ENCODE results near the gene ITPK1.
A peak's percentile ranks its signal among the peaks of the same experiment; 100 is the strongest.

Gene ITPK1

DNA sequence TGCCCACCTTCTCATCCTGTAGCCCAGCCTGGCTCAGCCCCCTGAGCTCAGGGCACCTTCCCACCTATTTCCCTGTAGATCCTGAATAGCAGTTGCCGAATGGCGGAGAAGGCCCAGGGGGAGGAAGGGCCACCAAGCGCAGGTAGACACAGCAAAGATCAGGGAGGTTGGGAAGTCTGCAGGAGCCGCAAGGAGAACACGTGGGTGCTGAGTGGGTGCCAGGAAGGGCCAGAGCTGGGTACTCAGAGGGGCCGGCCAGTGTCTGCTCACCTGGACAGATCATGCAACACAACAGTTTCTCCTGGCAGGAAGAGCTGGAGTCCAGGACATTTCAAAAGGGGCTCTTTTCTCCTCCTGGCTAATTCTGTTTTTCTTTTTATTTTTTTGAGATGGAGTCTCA lies 162.2 kb downstream of the ITPK1 start:
- TF ChIP-seq CREB1 (IDR thresholded peaks at IDR 0.05; ENCODE audit: low read depth) (no peak), FOXM1 (IDR thresholded peaks at IDR 0.05; ENCODE audit: borderline replicate concordance, low read depth) (no peak), EP300 (IDR thresholded peaks at IDR 0.05; ENCODE audit: borderline replicate concordance) (no peak), TCF12 (IDR thresholded peaks at IDR 0.05; ENCODE audit: low read depth) (no peak), EGR1 (IDR thresholded peaks at IDR 0.05) (no peak), TEAD4 (IDR thresholded peaks at IDR 0.05) (no peak), ZBTB7A (IDR thresholded peaks at IDR 0.05; ENCODE audit: low read depth) (no peak), NFIC (IDR thresholded peaks at IDR 0.05) (no peak), CEBPB (IDR thresholded peaks at IDR 0.05) (no peak), YY1 (IDR thresholded peaks at IDR 0.05; ENCODE audit: low read depth) (no peak), TAF1 (IDR thresholded peaks at IDR 0.05; ENCODE audit: low read depth) (no peak), RAD21 (IDR thresholded peaks at IDR 0.05; ENCODE audit: low read depth) (no peak)
- TF ChIP-seq, protein P1, sequence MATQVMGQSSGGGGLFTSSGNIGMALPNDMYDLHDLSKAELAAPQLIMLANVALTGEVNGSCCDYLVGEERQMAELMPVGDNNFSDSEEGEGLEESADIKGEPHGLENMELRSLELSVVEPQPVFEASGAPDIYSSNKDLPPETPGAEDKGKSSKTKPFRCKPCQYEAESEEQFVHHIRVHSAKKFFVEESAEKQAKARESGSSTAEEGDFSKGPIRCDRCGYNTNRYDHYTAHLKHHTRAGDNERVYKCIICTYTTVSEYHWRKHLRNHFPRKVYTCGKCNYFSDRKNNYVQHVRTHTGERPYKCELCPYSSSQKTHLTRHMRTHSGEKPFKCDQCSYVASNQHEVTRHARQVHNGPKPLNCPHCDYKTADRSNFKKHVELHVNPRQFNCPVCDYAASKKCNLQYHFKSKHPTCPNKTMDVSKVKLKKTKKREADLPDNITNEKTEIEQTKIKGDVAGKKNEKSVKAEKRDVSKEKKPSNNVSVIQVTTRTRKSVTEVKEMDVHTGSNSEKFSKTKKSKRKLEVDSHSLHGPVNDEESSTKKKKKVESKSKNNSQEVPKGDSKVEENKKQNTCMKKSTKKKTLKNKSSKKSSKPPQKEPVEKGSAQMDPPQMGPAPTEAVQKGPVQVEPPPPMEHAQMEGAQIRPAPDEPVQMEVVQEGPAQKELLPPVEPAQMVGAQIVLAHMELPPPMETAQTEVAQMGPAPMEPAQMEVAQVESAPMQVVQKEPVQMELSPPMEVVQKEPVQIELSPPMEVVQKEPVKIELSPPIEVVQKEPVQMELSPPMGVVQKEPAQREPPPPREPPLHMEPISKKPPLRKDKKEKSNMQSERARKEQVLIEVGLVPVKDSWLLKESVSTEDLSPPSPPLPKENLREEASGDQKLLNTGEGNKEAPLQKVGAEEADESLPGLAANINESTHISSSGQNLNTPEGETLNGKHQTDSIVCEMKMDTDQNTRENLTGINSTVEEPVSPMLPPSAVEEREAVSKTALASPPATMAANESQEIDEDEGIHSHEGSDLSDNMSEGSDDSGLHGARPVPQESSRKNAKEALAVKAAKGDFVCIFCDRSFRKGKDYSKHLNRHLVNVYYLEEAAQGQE (IDR thresholded peaks at IDR 0.05; ENCODE audit: low read depth): no peak
- TF ChIP-seq, protein P2, sequence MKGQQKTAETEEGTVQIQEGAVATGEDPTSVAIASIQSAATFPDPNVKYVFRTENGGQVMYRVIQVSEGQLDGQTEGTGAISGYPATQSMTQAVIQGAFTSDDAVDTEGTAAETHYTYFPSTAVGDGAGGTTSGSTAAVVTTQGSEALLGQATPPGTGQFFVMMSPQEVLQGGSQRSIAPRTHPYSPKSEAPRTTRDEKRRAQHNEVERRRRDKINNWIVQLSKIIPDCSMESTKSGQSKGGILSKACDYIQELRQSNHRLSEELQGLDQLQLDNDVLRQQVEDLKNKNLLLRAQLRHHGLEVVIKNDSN (IDR thresholded peaks at IDR 0.05): no peak
- TF ChIP-seq, protein P3, sequence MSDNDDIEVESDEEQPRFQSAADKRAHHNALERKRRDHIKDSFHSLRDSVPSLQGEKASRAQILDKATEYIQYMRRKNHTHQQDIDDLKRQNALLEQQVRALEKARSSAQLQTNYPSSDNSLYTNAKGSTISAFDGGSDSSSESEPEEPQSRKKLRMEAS (IDR thresholded peaks at IDR 0.05): no peak

DNA sequence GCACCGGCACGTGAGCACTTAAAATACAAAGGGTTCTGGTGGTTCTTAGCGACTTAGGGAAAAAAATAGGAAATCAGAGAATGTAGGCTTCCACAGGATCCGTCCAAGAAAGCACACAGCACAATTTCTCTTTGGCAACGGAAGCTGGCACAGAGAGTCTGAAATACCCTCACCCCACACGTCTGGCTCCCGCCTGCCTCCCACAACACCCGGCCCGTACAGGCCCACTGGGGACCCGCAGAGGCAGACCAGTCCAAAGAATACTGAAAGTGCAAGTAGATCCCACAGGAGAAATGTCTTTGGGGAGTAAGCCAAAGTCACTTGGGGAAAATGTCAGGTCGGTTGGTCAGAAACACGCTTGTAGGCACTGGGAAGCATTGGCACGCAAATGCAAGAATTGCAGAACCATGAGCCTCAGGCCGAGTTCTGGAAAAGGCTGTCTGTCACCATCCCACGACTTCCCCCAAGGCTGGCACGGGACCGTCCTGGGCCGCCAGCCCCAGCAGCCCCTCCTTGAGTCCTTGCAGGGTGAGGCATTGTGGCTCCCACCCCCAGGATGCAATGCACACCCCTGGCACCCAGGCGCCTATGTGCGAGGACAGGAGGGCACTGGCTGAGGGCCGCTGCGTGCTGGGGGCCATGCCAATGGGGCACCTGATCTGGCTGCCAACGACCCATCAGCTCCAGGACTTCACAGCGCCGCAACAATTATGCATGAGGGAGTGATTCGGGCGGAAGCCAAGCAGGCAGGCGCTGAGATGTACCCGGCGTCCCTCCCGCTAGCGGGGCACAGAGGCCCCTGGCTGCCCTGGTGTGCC lies 163.0 kb downstream of the ITPK1 start:
- TF ChIP-seq ZBTB7A (IDR thresholded peaks at IDR 0.05; ENCODE audit: low read depth) (no peak), EP300 (IDR thresholded peaks at IDR 0.05; ENCODE audit: borderline replicate concordance) (no peak), YY1 (IDR thresholded peaks at IDR 0.05; ENCODE audit: low read depth) (no peak), FOXM1 (IDR thresholded peaks at IDR 0.05; ENCODE audit: borderline replicate concordance, low read depth) (no peak), CEBPB (IDR thresholded peaks at IDR 0.05) (no peak)
- TF ChIP-seq, protein P2 (IDR thresholded peaks at IDR 0.05): no peak

DNA sequence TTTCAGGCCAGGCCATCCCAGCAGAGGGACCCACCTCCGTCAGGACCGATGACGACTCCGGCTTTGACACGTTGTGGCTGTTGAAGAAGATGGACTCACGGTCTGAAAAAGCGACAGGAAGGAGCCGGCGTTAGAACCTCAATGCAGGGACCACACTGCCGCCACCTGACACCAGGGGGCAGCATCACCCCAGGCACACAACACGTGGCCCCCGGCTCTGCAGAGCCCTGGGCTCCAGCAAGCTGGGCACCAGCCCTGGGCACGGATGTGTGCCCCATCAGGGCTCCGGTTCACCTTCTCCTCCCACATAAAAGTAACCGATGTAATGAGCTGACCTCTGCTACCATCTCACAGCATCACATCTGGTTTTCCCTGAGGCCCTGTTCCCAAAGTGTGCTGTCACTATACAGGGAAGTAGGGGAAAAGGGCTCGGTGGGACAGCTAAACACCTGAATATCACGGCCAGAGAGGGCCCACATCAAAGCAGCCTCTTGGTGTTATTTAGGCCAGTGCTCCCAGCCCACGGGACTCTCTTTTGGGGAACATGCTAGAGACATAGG lies 163.7 kb downstream of the ITPK1 start:
- TF ChIP-seq CEBPB (IDR thresholded peaks at IDR 0.05): no peak
- no peak for TF ChIP-seq EP300 (IDR thresholded peaks at IDR 0.05; ENCODE audit: borderline replicate concordance)
- TF ChIP-seq, protein P3 (IDR thresholded peaks at IDR 0.05): peak; percentile 80
- no peak for TF ChIP-seq TCF12 (IDR thresholded peaks at IDR 0.05; ENCODE audit: low read depth)
- no peak for TF ChIP-seq YY1 (IDR thresholded peaks at IDR 0.05; ENCODE audit: low read depth)
- TF ChIP-seq, protein P2 (IDR thresholded peaks at IDR 0.05): peak; percentile 71
- peak; percentile 98 for TF ChIP-seq RAD21 (IDR thresholded peaks at IDR 0.05; ENCODE audit: low read depth)
- no peak for TF ChIP-seq FOXM1 (IDR thresholded peaks at IDR 0.05; ENCODE audit: borderline replicate concordance, low read depth)

DNA sequence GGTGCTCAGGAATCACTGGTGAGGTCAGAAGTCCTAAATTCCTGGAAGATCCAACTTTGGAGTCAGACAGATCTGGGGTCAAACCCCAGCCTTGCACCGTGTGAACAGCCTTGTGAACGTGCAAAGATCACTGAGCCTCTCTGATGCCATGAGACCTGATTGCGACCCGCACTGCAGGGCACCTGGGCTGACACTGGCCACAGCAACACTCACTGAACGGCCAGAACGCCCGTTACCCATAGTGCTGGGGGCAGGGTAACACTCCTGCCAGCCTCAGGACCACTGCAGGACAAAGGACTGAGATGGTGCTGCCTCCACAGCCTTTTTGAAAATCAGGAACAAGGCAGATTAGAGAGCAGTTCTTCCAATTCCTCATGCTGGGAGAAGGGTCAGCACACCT lies 164.5 kb downstream of the ITPK1 start:
- TF ChIP-seq TCF12 (IDR thresholded peaks at IDR 0.05; ENCODE audit: low read depth) (no peak), CREB1 (IDR thresholded peaks at IDR 0.05; ENCODE audit: low read depth) (no peak), FOXM1 (IDR thresholded peaks at IDR 0.05; ENCODE audit: borderline replicate concordance, low read depth) (no peak), CEBPB (IDR thresholded peaks at IDR 0.05) (no peak), TAF1 (IDR thresholded peaks at IDR 0.05; ENCODE audit: low read depth) (no peak)

DNA sequence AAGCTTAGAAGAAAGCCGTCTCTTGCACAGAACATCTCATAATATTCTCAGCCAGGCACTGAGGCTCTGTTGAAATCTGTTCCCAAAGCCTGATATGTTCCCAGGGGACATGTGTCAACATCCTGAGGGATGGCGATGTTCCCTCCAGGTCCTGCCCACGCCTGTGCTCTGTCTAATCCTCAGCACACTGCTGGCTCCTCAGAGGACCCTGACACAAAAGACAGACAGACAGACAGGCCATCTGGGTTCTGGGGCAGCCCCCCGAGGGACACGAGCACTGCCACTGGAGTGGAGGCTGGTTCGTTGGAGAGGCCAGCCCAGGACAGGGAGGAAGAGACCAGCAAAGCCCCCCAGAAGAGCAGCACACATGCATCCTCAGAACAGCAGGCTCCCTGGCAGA lies 165.0 kb downstream of the ITPK1 start:
- no peak for TF ChIP-seq TAF1 (IDR thresholded peaks at IDR 0.05; ENCODE audit: low read depth)
- no peak for TF ChIP-seq TCF12 (IDR thresholded peaks at IDR 0.05; ENCODE audit: low read depth)
- no peak for TF ChIP-seq YY1 (IDR thresholded peaks at IDR 0.05; ENCODE audit: low read depth)
- no peak for TF ChIP-seq ZBTB7A (IDR thresholded peaks at IDR 0.05; ENCODE audit: low read depth)
- TF ChIP-seq, protein P3 (IDR thresholded peaks at IDR 0.05): no peak

DNA sequence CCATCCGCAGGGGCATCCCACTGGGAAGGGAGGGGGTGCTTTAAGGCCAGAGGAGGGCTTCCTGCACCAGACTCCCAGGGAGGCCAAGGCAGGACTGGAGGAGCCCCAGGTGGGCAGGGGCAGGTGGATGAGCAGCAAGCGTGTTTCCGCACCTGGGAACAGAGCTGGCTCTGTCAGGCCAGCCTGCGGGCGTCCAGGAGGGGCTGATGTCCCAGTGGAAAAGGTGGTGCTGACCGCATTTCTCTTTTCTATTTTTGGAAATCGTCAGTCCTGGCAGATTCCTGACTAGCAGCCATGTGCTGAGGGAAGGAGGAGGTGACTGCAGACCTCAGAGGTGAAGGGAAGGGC lies 165.6 kb downstream of the ITPK1 start:
- TF ChIP-seq EGR1 (IDR thresholded peaks at IDR 0.05) (no peak), CEBPB (IDR thresholded peaks at IDR 0.05) (no peak), TCF12 (IDR thresholded peaks at IDR 0.05; ENCODE audit: low read depth) (no peak), CREB1 (IDR thresholded peaks at IDR 0.05; ENCODE audit: low read depth) (no peak), ZBTB7A (IDR thresholded peaks at IDR 0.05; ENCODE audit: low read depth) (no peak), FOXM1 (IDR thresholded peaks at IDR 0.05; ENCODE audit: borderline replicate concordance, low read depth) (no peak), TAF1 (IDR thresholded peaks at IDR 0.05; ENCODE audit: low read depth) (no peak), RAD21 (IDR thresholded peaks at IDR 0.05; ENCODE audit: low read depth) (no peak), EP300 (IDR thresholded peaks at IDR 0.05; ENCODE audit: borderline replicate concordance) (no peak), YY1 (IDR thresholded peaks at IDR 0.05; ENCODE audit: low read depth) (no peak)
- TF ChIP-seq, protein P2 (IDR thresholded peaks at IDR 0.05): no peak
- TF ChIP-seq, protein P3 (IDR thresholded peaks at IDR 0.05): no peak
- TF ChIP-seq, protein P1 (IDR thresholded peaks at IDR 0.05; ENCODE audit: low read depth): no peak

All from Ishikawa (cell line).